Measurements from ENCODE around the gene TMEM178A. TPM values are rescaled to one million over a fixed set of nuclear protein-coding genes. Genes with fewer than 3 reads are reported as not detected.

The TMEM178A gene
- total and polyA plus RNA-seq, 2 of the 8 experiments (the other 6 are each of a cell fraction or from before 2014, with no cell fraction given): 11.2 to 14.9 TPM

DNA sequence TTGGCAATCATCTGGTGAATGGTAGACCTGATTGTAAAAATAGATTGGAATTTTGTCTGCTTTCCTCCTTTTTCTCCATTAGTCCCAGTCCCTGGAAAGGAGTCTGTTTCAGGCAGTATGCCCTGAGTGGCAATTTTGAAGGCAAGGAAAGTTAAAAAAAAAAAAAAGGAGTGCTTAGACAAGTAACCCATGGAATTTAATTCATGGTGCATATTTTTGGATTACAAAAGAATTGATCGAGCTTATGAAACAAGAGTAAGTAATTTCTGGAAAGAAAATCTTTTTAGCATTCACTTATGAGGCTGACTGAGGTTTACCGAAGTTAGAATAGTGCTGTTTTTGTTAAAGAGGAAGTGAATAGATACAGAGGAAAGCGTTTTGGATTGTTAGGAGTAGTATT, 29.4 kb upstream of the TMEM178A start (continued):
- TF ChIP-seq, protein P1, sequence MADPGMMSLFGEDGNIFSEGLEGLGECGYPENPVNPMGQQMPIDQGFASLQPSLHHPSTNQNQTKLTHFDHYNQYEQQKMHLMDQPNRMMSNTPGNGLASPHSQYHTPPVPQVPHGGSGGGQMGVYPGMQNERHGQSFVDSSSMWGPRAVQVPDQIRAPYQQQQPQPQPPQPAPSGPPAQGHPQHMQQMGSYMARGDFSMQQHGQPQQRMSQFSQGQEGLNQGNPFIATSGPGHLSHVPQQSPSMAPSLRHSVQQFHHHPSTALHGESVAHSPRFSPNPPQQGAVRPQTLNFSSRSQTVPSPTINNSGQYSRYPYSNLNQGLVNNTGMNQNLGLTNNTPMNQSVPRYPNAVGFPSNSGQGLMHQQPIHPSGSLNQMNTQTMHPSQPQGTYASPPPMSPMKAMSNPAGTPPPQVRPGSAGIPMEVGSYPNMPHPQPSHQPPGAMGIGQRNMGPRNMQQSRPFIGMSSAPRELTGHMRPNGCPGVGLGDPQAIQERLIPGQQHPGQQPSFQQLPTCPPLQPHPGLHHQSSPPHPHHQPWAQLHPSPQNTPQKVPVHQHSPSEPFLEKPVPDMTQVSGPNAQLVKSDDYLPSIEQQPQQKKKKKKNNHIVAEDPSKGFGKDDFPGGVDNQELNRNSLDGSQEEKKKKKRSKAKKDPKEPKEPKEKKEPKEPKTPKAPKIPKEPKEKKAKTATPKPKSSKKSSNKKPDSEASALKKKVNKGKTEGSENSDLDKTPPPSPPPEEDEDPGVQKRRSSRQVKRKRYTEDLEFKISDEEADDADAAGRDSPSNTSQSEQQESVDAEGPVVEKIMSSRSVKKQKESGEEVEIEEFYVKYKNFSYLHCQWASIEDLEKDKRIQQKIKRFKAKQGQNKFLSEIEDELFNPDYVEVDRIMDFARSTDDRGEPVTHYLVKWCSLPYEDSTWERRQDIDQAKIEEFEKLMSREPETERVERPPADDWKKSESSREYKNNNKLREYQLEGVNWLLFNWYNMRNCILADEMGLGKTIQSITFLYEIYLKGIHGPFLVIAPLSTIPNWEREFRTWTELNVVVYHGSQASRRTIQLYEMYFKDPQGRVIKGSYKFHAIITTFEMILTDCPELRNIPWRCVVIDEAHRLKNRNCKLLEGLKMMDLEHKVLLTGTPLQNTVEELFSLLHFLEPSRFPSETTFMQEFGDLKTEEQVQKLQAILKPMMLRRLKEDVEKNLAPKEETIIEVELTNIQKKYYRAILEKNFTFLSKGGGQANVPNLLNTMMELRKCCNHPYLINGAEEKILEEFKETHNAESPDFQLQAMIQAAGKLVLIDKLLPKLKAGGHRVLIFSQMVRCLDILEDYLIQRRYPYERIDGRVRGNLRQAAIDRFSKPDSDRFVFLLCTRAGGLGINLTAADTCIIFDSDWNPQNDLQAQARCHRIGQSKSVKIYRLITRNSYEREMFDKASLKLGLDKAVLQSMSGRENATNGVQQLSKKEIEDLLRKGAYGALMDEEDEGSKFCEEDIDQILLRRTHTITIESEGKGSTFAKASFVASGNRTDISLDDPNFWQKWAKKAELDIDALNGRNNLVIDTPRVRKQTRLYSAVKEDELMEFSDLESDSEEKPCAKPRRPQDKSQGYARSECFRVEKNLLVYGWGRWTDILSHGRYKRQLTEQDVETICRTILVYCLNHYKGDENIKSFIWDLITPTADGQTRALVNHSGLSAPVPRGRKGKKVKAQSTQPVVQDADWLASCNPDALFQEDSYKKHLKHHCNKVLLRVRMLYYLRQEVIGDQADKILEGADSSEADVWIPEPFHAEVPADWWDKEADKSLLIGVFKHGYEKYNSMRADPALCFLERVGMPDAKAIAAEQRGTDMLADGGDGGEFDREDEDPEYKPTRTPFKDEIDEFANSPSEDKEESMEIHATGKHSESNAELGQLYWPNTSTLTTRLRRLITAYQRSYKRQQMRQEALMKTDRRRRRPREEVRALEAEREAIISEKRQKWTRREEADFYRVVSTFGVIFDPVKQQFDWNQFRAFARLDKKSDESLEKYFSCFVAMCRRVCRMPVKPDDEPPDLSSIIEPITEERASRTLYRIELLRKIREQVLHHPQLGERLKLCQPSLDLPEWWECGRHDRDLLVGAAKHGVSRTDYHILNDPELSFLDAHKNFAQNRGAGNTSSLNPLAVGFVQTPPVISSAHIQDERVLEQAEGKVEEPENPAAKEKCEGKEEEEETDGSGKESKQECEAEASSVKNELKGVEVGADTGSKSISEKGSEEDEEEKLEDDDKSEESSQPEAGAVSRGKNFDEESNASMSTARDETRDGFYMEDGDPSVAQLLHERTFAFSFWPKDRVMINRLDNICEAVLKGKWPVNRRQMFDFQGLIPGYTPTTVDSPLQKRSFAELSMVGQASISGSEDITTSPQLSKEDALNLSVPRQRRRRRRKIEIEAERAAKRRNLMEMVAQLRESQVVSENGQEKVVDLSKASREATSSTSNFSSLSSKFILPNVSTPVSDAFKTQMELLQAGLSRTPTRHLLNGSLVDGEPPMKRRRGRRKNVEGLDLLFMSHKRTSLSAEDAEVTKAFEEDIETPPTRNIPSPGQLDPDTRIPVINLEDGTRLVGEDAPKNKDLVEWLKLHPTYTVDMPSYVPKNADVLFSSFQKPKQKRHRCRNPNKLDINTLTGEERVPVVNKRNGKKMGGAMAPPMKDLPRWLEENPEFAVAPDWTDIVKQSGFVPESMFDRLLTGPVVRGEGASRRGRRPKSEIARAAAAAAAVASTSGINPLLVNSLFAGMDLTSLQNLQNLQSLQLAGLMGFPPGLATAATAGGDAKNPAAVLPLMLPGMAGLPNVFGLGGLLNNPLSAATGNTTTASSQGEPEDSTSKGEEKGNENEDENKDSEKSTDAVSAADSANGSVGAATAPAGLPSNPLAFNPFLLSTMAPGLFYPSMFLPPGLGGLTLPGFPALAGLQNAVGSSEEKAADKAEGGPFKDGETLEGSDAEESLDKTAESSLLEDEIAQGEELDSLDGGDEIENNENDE (IDR thresholded peaks at IDR 0.05; ENCODE audit: insufficient replicate concordance, low read length): no peak
- no peak for TF ChIP-seq TCF12 (IDR thresholded peaks at IDR 0.05; ENCODE audit: low read depth, low read length)
- TF ChIP-seq BCL11A (IDR thresholded peaks at IDR 0.05; ENCODE audit: low read depth in 2 of 2, low read length in 2 of 2): no peak
- TF ChIP-seq, protein P2, sequence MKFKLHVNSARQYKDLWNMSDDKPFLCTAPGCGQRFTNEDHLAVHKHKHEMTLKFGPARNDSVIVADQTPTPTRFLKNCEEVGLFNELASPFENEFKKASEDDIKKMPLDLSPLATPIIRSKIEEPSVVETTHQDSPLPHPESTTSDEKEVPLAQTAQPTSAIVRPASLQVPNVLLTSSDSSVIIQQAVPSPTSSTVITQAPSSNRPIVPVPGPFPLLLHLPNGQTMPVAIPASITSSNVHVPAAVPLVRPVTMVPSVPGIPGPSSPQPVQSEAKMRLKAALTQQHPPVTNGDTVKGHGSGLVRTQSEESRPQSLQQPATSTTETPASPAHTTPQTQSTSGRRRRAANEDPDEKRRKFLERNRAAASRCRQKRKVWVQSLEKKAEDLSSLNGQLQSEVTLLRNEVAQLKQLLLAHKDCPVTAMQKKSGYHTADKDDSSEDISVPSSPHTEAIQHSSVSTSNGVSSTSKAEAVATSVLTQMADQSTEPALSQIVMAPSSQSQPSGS (IDR thresholded peaks at IDR 0.05; ENCODE audit: low read length): no peak
- TF ChIP-seq POU5F1 (IDR thresholded peaks at IDR 0.05; ENCODE audit: low read depth, low read length): no peak
- no peak for TF ChIP-seq GABPA (IDR thresholded peaks at IDR 0.05; ENCODE audit: borderline replicate concordance, insufficient read depth, low read length)
- TF ChIP-seq EP300 (IDR thresholded peaks at IDR 0.05; ENCODE audit: borderline replicate concordance in 1 of 2, low read depth in 2 of 2, low read length in 2 of 2): no peak

All from H1 (cell line).